GM19043 (cell line): ENCODE results near the gene MATN3.

Experiments
- ATAC-seq: cut with Tn5 transposase; IDR thresholded peaks from one replicate; pipeline ENCODE4 v1.9.1; 2021; ENCODE audit warnings: low read depth; ENCODE audit not compliant: unreplicated experiment

MATN3 gene

GRCh38 chr2:19942199-19942598 is 70.3 kb downstream of the MATN3 start:
- no peak for ATAC-seq
